Epithelial cell of proximal tubule (primary cell): ENCODE data around the gene DACT3. TPM values are rescaled to one million over a fixed set of nuclear protein-coding genes. Genes with fewer than 3 reads are reported as not detected.

ENCODE experiments used
- DNase-seq: peaks from one replicate; pipeline ENCODE4 v3.0.0-alpha.2; 2011; ENCODE audit warnings: low read depth
- H3K4me3 ChIP-seq: 2 replicates; pipeline ENCODE4 v1.5.1; 2011; ENCODE audit warnings: low read depth, mild to moderate bottlenecking, low read length
- CTCF ChIP-seq: conservative IDR thresholded peaks from 2 replicates; pipeline ENCODE4 v1.5.1; 2012; ENCODE audit warnings: low read depth, mild to moderate bottlenecking, low read length
- total RNA-seq: library from RNA; depleted of rRNA; stranded (reverse); fragments of >200 nt; gene quantifications from 2 replicates; pipeline ENCODE4 v1.2.3, GENCODE V29; 2015

DACT3 gene
- total RNA-seq, 1 donor from 2014 or later, result not detected

- DNase-seq, result no peak
- TF ChIP-seq CTCF, result no peak
These were observed 35.3 kb downstream of the DACT3 start for GRCh38 chr19:46625731-46626130.

DNA sequence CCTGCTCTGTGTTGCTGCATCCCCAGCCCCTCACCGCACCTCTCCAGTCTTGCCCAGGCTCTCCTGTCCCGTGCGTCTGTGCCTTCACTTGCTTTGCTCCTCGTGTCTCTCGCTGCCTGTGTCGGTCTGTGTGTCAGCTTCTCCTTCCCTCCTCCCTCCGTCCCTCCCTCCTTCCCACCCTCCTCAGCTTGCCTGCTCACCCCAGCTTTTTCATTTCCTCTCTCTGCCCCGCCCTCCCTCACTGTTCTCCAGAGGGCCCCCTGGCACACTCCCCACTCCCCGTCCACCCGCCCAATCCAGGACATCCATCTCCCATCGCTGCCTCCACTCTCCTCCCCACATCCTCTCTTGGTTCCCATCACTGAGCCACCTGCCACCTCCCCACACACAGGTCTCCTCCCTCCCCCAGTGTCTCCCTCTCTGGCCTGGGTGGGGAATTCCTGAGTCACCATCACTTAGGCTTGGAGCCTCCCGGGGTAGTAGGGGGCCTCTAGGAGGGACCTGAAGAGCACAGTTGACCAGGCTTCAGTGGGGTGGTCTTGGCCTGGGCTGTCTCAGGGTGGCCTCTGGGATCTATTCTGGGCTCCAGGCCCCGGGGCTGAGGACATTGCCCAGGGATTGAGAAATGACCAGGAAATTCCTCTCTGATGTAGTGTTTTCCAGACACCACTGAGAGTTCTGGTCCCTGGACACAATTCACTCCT, 35.9 kb downstream of the DACT3 start, which contains the start of gene PTGIR:
Gene PTGIR (minus strand): TSS at position 132 of the 704 bp plus-strand sequence. CDS start 864 bp downstream, outside the sequence.
- TF ChIP-seq CTCF, result no peak
- DNase-seq, result no peak
- H3K4me3 ChIP-seq, result no peak within 1 kb of the TSS

More at GRCh38 chr19:46625731-46626130, 35.3 kb downstream of the DACT3 start:
- H3K4me3 ChIP-seq, result no peak overlapping the region

DNA sequence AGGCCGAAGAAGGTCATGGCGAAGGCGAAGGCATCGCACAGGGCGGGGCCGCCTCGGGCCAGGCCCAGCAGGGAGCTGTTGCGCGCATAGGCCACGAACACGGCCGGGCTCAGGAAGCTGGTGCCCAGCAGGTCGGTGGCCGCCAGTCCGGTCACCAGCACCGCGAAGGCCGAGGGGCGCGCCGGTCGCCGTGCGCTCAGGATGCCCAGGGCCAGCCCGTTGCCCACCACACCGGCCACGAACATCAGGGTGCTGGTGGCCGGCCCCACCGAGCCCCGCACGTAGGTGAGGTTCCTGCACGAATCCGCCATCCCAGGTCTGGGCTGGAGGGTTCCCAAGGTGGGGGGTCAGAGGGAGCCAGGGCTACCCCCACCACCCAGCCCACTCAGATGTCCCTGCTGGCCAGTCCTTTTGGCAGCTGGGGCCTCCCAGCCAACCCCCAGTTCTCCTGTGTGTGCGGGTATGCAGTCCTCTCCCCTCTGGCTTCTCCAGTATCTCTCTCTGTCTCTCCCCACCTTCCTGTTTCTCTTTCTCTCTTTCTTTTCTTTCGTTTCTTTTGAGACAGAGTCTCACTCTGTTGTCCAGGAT, 37.0 kb downstream of the DACT3 start:
- H3K4me3 ChIP-seq, result no peak overlapping the region
- no peak for DNase-seq
- TF ChIP-seq CTCF, result no peak

DNA sequence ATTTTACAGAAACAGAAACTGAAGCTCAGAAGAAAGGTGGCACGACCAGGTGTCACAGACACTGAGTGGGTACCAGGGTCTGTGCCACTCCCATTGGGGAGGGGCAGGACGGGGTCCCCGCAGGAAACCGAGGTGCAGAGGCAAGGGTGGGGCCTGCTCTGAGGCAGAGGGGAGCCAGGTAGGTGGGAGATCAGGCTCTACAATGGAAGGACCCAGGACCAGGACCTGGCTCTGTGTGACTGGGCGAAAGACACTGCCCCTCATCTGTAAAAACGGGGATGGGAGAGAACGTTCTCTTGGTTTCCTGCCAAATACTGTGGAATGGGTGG, 38.9 kb downstream of the DACT3 start:
- no peak overlapping the region for H3K4me3 ChIP-seq
- DNase-seq, result no peak
- TF ChIP-seq CTCF, result no peak

GRCh38 chr19:46621191-46622117, 39.5 kb downstream of the DACT3 start:
- no peak for DNase-seq
- no peak for TF ChIP-seq CTCF
- no peak overlapping the region for H3K4me3 ChIP-seq

DNA sequence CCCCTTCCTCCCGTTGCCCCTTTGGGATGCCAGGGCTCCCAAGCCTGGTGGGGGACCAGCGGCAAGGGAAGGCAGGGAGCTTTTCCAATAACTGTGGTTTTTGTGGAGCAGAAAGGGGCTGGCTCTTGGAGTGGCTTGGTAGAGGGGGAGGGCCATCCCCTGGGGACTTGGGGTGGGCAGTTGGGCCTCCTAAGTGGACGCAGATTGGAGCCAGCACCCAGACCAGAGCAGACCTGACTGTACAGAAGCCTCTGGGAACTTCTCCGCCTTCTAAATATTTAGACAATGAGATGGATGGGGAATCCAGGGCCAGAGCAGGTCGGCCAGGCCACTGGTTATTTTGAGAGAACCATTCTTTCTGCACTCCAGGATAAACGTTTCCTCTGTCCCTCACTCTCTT, 40.3 kb downstream of the DACT3 start:
- H3K4me3 ChIP-seq, result no peak overlapping the region
- TF ChIP-seq CTCF, result no peak
- no peak for DNase-seq
